ENCODE data around the gene PSME3. TPM values are rescaled to one million over a fixed set of nuclear protein-coding genes. Genes with fewer than 3 reads are reported as not detected.

PSME3 gene
- polyA plus RNA-seq, 1 of the 3 experiments (the other 2 are of a cell fraction), result 139 TPM

DNA sequence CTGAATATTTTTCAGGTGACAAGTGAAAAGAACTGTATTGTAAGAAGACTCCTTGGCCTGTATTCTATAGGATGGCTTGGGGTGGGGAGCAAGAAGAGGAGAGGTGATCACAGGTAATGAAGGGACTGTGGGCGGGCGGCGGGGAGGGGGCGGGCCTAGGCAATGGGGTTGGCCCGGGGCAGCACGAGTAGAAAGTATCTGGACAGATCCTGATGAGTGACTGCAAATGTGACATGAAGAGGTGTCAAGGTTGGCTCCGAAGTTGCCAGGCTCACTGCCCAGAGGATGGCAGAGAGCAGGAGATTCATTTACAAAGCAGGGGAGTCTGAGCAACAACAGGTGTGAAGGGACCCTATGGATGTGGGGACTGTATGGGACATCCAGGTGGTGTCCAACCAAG, 56.6 kb downstream of the PSME3 start:
- WGBS (ENCODE audit: low lambda C conversion rate), result 72% methylated on average over 7 of the region's 7 CpGs
- POLR2A ChIA-PET, result no interaction called here
- no peaks in the 10 kb centered on the region for H3K79me2 ChIP-seq (ENCODE audit: insufficient read depth)
- H3K9ac ChIP-seq, result no peak overlapping the region
- CTCF ChIA-PET, result interaction anchor here (1.1 to 1.3 kb wide), 2 partner anchors 9 to 46 kb away, joined by 3 read pairs; no protein-coding TSS in a partner anchor
- H3K9me3 ChIP-seq, result no peaks in the 10 kb centered on the region
- H3F3A ChIP-seq (replicated peaks; ENCODE audit: insufficient read depth), result no peaks in the 10 kb centered on the region
- TF ChIP-seq, protein P1, sequence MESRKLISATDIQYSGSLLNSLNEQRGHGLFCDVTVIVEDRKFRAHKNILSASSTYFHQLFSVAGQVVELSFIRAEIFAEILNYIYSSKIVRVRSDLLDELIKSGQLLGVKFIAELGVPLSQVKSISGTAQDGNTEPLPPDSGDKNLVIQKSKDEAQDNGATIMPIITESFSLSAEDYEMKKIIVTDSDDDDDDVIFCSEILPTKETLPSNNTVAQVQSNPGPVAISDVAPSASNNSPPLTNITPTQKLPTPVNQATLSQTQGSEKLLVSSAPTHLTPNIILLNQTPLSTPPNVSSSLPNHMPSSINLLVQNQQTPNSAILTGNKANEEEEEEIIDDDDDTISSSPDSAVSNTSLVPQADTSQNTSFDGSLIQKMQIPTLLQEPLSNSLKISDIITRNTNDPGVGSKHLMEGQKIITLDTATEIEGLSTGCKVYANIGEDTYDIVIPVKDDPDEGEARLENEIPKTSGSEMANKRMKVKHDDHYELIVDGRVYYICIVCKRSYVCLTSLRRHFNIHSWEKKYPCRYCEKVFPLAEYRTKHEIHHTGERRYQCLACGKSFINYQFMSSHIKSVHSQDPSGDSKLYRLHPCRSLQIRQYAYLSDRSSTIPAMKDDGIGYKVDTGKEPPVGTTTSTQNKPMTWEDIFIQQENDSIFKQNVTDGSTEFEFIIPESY (IDR thresholded peaks at IDR 0.05; ENCODE audit: borderline replicate concordance, low read depth), result no peak
- TF ChIP-seq, protein P2, sequence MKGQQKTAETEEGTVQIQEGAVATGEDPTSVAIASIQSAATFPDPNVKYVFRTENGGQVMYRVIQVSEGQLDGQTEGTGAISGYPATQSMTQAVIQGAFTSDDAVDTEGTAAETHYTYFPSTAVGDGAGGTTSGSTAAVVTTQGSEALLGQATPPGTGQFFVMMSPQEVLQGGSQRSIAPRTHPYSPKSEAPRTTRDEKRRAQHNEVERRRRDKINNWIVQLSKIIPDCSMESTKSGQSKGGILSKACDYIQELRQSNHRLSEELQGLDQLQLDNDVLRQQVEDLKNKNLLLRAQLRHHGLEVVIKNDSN (IDR thresholded peaks at IDR 0.05; ENCODE audit: borderline replicate concordance, low read depth), result no peak
- TF ChIP-seq CHD2 (IDR thresholded peaks at IDR 0.05; ENCODE audit: low read length, partially characterized antibody) (no peak), SIN3A (IDR thresholded peaks at IDR 0.05; ENCODE audit: borderline replicate concordance, low read depth, low read length) (no peak), MEF2A (IDR thresholded peaks at IDR 0.05; ENCODE audit: borderline replicate concordance, low read depth) (no peak), POLR2AphosphoS5 (IDR thresholded peaks at IDR 0.05; ENCODE audit: low read depth, low read length) (no peak), MXI1 (IDR thresholded peaks at IDR 0.05; ENCODE audit: low read depth, low read length) (no peak), ELF1 (IDR thresholded peaks at IDR 0.05) (no peak), EP300 (IDR thresholded peaks at IDR 0.05; ENCODE audit: borderline replicate concordance in 1 of 2, low read depth in 1 of 2, low read length in 1 of 2) (no peak), TAF1 (IDR thresholded peaks at IDR 0.05; ENCODE audit: borderline replicate concordance, low read depth, low read length) (no peak), GABPA (IDR thresholded peaks at IDR 0.05; ENCODE audit: low read depth) (no peak), SMC3 (IDR thresholded peaks at IDR 0.05; ENCODE audit: low read depth, low read length) (no peak), RXRA (IDR thresholded peaks at IDR 0.05; ENCODE audit: borderline replicate concordance, low read depth) (no peak), YY1 (IDR thresholded peaks at IDR 0.05; ENCODE audit: low read depth) (no peak), FOSL2 (IDR thresholded peaks at IDR 0.05; ENCODE audit: borderline replicate concordance, low read depth) (no peak), FOXJ3 (CRISPR knock-in tag; IDR thresholded peaks at IDR 0.05) (no peak)
- TF ChIP-seq, protein P3, sequence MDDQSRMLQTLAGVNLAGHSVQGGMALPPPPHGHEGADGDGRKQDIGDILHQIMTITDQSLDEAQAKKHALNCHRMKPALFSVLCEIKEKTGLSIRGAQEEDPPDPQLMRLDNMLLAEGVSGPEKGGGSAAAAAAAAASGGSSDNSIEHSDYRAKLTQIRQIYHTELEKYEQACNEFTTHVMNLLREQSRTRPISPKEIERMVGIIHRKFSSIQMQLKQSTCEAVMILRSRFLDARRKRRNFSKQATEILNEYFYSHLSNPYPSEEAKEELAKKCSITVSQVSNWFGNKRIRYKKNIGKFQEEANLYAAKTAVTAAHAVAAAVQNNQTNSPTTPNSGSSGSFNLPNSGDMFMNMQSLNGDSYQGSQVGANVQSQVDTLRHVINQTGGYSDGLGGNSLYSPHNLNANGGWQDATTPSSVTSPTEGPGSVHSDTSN (IDR thresholded peaks at IDR 0.05), result no peak
- TF ChIP-seq, protein P4, sequence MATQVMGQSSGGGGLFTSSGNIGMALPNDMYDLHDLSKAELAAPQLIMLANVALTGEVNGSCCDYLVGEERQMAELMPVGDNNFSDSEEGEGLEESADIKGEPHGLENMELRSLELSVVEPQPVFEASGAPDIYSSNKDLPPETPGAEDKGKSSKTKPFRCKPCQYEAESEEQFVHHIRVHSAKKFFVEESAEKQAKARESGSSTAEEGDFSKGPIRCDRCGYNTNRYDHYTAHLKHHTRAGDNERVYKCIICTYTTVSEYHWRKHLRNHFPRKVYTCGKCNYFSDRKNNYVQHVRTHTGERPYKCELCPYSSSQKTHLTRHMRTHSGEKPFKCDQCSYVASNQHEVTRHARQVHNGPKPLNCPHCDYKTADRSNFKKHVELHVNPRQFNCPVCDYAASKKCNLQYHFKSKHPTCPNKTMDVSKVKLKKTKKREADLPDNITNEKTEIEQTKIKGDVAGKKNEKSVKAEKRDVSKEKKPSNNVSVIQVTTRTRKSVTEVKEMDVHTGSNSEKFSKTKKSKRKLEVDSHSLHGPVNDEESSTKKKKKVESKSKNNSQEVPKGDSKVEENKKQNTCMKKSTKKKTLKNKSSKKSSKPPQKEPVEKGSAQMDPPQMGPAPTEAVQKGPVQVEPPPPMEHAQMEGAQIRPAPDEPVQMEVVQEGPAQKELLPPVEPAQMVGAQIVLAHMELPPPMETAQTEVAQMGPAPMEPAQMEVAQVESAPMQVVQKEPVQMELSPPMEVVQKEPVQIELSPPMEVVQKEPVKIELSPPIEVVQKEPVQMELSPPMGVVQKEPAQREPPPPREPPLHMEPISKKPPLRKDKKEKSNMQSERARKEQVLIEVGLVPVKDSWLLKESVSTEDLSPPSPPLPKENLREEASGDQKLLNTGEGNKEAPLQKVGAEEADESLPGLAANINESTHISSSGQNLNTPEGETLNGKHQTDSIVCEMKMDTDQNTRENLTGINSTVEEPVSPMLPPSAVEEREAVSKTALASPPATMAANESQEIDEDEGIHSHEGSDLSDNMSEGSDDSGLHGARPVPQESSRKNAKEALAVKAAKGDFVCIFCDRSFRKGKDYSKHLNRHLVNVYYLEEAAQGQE (IDR thresholded peaks at IDR 0.05; ENCODE audit: low read depth, low read length), result no peak
- TF ChIP-seq, protein P5, sequence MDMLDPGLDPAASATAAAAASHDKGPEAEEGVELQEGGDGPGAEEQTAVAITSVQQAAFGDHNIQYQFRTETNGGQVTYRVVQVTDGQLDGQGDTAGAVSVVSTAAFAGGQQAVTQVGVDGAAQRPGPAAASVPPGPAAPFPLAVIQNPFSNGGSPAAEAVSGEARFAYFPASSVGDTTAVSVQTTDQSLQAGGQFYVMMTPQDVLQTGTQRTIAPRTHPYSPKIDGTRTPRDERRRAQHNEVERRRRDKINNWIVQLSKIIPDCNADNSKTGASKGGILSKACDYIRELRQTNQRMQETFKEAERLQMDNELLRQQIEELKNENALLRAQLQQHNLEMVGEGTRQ (IDR thresholded peaks at IDR 0.05; ENCODE audit: borderline replicate concordance, low read depth, low read length), result no peak
- no peak overlapping the region for H3K4me2 ChIP-seq
- H3K27ac ChIP-seq (ENCODE audit: low read depth in 2 of 2, low read length in 1 of 2), result no peak overlapping the region
- H3K9me2 ChIP-seq, result no peaks in the 10 kb centered on the region
- no peak overlapping the region for H2AFZ ChIP-seq (ENCODE audit: low read depth)
- H4K20me1 ChIP-seq (ENCODE audit: insufficient read depth), result no peaks in the 10 kb centered on the region
- H3K36me3 ChIP-seq (replicated peaks in 1 of 2; ENCODE audit: control insufficient read depth in 1 of 2, insufficient read depth in 2 of 2, low read length in 1 of 2), result no peaks in the 10 kb centered on the region
- DNase-seq, result no peak
- no peak overlapping the region for H3K4me3 ChIP-seq (ENCODE audit: low read depth in 2 of 2, low read length in 1 of 2)
- H3K27me3 ChIP-seq (ENCODE audit: insufficient read depth), result no peaks in the 10 kb centered on the region; the same call in 1 of the 2 replicates
- no peaks in the 10 kb centered on the region for H3K4me1 ChIP-seq (ENCODE audit: control insufficient read depth in 1 of 2, insufficient read depth in 2 of 2, low read depth in 1 of 2, low read length in 1 of 2)
